AML-193 (cell line): ENCODE data around the gene SAMD1.
A peak's percentile ranks its signal among the peaks of the same experiment; 100 is the strongest.
"Not testable (repeated sequence)": the region's sequence is repeated elsewhere in the genome, so short reads cannot be mapped to it uniquely, and the experiment has no call there.

ENCODE experiments used
- DNase-seq, 2 experiments: peaks; one replicate each; lab custom pipeline; 2025; lab: John Stamatoyannopoulos, UW

The SAMD1 gene

GRCh38 chr19:14061081-14061749, 29.3 kb downstream of the SAMD1 start:
- DNase-seq = no peak

- DNase-seq = no peak
Measured at GRCh38 chr19:14059652-14060155, 30.8 kb downstream of the SAMD1 start.

GRCh38 chr19:14059093-14059480, 31.5 kb downstream of the SAMD1 start:
- no peak for DNase-seq

- no peak for DNase-seq
Measured at GRCh38 chr19:14058182-14059092, 32.1 kb downstream of the SAMD1 start.

- no peak for DNase-seq
Measured at GRCh38 chr19:14056741-14057356, 33.7 kb downstream of the SAMD1 start.

- no peak for DNase-seq
Measured at GRCh38 chr19:14056069-14056666, 34.4 kb downstream of the SAMD1 start.

- no peak for DNase-seq
Measured at GRCh38 chr19:14055396-14055795, 35.2 kb downstream of the SAMD1 start.

GRCh38 chr19:14054721-14055120, 35.8 kb downstream of the SAMD1 start:
- no peak for DNase-seq

- no peak for DNase-seq
Measured at GRCh38 chr19:14054099-14054498, 36.5 kb downstream of the SAMD1 start.

- DNase-seq = no peak
Measured at GRCh38 chr19:14053500-14053899, 37.1 kb downstream of the SAMD1 start.

GRCh38 chr19:14053032-14053431, 37.5 kb downstream of the SAMD1 start:
- no peak for DNase-seq

- DNase-seq = no peak
Measured at GRCh38 chr19:14052470-14052869, 38.1 kb downstream of the SAMD1 start.

GRCh38 chr19:14051980-14052379, 38.6 kb downstream of the SAMD1 start:
- no peak for DNase-seq

- not testable (repeated sequence) for DNase-seq
Measured at GRCh38 chr19:14050961-14051360, 39.6 kb downstream of the SAMD1 start.

- no peak for DNase-seq
Measured at GRCh38 chr19:14050512-14050911, 40.0 kb downstream of the SAMD1 start.

- peak; percentile 50 to 54 for DNase-seq
Measured at GRCh38 chr19:14048443-14049153, 42.0 kb downstream of the SAMD1 start.

GRCh38 chr19:14047866-14048265, 42.7 kb downstream of the SAMD1 start:
- not testable (repeated sequence) for DNase-seq

GRCh38 chr19:14042659-14043608, 47.6 kb downstream of the SAMD1 start:
- DNase-seq = peak; percentile 23 to 35

- DNase-seq = no peak
Measured at GRCh38 chr19:14039181-14039580, 51.4 kb downstream of the SAMD1 start.
